HG03139 (cell line): Measurements from ENCODE around the gene ANXA4.
A peak's percentile ranks its signal among the peaks of the same experiment; 100 is the strongest.
"Not testable (repeated sequence)": the region's sequence is repeated elsewhere in the genome, so short reads cannot be mapped to it uniquely, and the experiment has no call there.

ENCODE experiments used
- ATAC-seq: cut with Tn5 transposase; IDR thresholded peaks from one replicate; pipeline ENCODE4 v1.9.1; 2021; ENCODE audit not compliant: unreplicated experiment

The ANXA4 gene

DNA sequence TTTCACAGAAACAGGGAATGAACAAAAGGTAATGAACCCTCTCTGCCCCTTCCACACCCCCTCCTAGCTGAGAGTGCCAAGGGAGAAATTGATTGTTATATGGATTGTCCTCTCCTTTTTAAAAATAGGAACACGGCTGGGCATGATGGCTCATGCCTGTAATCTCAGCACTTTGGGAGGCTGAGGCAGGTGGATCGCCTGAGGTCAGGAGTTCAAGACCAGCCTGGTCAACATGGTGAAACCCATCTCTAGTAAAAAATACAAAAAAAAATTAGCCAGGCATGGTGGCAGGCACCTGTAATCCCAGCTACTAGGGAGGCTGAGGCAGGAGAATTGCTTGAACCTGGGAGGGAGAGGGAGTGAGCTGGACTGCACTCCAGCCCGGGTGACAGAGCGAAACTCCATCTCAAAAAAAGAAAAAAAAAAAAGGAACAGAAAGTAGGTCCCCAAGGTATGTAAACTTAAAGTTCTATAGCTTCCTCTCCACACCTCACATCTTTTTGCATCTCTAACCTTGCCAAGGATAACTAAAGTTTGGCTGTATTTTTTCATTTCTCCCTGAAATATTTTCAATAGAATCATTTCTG, 60.9 kb downstream of the ANXA4 start:
- ATAC-seq: not testable (repeated sequence)

DNA sequence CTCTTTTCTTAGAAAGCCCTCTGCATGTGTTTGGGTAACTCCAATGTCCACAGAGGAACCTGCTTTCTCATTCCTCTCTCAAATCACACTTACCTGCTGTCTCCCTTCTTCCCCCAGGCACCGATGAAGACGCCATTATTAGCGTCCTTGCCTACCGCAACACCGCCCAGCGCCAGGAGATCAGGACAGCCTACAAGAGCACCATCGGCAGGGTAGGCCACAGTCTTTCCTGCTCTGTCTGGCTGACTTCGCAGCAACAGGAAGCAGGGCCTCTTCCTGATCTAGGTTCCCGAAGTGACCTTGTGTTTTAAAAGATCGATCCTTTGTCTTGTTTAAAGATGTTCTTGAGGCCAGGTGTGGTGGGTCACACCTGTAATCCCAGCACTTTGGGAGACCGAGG, 62.5 kb downstream of the ANXA4 start:
- ATAC-seq: no peak

DNA sequence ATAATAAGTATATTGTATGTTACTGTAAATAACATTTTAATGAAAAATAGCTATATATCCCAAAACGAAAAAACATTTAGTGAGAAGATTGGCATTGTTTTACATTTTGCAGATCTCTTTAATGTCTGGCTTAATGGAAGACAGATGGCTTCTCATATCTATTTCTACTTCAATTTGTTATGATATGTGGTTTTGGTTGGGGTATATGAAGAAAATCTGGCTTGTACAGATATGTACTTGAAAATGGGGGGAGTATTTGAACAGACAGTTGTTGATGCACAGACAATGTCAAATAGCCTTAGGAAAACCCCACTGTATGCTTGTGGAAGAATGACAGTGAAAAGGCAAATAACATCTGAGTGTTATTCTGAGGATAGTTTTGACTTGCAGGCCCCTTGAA, 64.0 kb downstream of the ANXA4 start:
- ATAC-seq: no peak

DNA sequence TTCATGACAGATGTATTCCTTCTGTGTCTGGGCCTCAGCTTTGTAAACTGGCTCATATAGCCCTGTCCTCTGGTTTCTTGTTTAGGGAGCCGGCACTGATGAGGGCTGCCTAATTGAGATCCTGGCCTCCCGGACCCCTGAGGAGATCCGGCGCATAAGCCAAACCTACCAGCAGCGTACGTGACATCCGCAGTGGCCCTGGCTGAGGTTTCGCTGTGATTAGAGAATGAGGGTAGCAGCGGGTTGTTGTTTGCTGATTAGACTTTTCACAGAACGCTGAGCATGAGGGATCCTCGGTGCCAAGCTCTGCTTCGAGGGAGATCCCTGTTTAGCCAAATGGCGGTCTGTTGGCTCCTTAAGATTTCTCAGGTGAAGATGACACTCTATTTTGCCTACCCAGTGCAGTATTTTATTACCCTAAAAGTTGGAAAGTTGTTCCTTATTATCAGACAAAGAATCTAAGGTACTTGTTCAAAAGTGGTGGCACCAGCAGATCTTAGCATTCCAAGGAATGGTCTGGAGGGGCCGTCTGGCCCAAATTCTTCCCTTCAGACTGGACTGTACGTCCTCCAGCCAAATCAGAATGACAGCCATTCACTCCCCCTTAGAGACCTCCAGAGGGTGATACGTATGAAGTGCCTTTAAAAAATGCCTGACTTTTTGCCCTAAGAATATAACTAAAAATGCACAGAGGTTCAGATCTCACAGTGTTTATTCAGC, 66.0 kb downstream of the ANXA4 start:
- no peak for ATAC-seq

DNA sequence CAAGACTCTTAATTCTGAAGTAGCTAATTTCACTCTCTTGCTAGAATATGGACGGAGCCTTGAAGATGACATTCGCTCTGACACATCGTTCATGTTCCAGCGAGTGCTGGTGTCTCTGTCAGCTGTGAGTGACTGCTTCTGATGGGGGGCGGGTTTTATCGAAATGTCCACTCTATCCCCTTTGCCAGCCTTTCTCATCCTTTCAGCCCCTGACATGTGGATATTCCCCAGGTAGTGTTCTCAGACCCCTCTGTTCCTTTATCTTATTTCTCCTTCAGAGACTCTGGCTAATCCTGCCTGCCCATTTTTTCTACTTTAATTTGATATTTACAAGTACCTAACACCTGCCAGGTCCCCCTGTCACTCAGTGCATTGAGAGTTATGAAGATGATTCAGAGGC, 68.6 kb downstream of the ANXA4 start:
- ATAC-seq: no peak

DNA sequence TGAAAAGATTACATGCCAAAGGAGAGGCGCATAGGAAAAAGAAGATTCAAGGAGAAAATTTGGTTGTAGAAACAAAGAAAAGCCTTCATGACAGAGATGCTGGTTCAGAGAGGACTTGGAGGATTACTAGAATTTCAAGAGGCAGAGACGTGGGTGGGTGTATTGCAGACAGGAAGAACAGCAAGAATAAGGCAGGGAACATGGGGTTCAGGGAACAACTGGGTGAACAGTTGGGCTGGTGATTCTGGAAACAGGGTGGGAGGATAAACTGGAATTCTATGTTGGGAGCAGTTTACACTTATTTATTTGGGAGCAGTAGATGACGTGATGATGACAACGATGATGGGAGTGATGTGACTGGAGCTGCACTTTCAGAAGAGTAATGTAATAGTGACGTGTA, 69.1 kb downstream of the ANXA4 start:
- ATAC-seq: no peak

DNA sequence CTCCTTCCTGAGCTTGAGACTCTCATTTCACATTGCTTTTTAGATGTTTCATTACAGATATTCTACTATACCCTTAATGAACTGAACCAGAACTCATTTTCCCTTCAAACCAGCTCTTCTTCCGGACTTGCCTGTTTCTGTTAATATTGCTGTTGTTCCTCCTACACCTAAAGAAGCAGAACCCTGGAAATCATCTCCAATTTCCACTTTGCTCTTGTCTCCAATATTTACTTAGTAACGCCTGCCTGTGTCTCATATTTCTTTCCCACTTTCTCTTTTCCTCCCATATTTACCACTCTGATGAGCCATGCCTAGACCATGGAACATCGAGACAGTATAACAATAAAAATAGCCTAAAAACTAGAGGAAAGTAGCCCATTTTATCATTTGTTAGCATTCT, 69.7 kb downstream of the ANXA4 start:
- no peak for ATAC-seq

DNA sequence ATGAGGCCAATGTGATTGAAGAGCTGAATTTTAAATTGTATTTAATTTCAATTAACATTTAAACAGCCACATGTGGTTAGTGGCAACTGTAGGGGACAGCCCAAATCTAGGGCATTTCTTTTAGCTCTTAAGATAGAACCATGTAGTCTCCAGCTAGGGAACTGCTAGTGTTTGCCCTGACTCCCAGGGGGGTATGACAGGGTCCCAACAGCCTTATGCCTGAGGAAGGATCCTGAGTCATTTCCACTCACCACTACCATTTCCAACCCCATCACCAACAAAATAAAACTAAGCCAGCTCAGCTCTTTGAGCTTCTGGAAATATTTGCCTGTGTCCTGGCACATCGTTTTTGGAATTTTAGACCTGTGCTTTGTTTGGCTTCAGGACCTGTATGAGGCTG, 73.8 kb downstream of the ANXA4 start:
- ATAC-seq: no peak

DNA sequence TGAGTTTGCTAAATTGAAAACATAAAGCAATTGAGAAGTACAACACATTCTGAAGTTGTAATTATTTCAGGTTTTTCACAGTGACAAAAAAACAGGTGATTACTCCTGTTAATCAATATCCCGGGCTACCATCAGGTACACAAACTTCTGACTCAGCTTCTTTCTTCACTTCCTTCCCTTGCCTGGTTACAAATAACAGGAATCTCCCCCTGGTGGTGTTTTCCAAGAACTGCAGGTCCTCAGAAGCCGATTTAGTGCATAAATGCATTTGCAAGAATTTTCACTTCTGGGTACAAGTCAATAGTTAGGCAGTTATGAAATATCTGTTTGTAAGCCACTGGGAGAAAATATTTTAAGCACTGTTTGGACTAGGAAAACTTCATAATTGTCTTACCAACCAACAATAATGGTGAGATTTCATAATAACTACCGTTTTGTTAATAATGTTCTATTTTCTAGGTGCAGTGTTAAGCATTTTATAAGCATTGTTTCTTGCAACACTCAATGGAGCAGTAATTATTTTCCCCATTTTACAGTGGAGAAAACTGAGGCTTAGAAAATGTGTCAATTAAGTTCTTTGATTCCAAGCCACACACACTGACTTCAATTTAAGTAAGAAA, 75.1 kb downstream of the ANXA4 start:
- peak; percentile 68 for ATAC-seq

DNA sequence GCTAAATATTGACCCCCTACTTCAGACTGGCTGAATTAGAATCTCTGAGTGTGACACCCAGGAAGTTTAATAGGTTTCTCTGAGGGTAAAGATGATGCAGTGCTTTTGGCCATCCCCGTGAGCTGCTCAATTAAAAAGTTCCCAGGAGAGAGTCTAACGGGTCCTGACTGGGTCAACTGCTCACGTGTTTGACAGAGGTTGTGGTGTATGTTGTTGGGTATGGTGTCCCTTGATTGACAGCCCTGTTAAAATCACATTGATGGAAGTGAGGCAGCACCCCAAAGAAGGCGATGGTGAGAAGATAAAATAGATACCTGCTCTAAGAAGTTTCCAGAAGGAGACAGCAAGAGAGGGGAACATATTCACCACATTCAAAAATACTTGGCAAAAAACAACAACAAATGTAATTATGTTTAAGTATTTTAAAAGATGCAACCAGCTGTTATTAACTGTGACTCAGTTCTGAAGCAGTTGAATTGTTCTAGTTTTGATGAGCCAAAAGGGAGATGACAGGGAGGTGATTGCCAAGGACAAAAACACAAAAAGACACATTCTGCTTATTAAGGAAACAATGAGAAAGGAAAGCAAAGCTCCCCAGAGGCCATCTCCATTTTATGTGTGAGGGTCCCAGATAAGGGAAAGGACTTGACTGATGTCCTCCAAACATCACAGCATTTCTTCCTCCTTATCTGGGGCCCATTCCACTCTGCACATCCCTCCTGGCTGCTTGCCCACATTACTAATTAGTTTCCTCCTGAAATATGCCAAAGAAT, 76.0 kb downstream of the ANXA4 start:
- ATAC-seq: no peak

DNA sequence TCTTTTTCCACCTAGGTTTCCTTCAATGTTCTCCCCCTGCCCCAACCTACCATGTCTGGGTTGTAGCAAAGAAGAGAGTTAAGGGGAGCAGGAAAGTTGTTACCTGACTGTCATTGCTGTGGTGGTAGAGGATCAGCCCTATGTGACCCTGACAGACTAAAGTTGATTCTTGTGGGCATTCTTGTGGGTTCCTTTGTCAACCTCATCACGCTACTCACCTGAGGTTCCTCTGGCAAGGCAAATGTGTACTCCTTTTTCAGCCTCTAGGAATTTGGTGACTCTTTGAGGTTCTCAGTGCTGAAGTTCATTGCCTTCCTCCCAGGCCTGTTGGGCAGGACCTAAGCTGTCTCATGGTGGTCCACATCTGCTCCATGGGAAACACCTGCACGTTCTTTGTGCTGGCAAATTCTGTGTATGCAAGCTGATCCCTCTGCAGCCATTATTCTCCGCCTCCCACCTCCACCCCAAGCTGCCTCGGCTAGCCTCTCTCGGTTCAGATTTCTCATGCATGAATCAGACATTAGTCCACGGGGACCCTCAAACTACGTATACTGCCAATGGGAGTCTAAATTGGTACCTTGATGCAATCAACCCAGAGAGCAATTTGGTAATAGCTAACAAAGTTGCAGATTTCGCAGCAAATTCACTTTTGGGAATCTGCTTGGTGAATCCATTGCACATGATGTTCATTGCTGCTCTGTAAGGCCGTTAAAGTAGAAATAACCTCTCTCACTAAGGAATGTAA, 86.0 kb downstream of the ANXA4 start:
- ATAC-seq: no peak

DNA sequence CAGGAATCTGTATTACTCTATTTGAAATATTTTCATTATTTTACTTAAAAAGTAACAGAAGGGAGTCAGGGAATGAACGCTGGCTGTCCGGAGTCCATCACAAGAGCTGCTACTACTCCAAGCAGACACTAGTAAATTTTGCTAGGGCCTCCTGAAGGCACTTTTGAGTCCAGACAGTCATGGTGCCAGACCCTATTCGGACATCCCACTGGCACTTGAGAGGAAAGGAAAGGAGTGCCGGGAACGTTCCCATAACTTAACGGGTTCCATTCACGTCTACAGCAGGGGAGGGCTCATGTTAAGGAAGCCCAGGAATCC, 87.0 kb downstream of the ANXA4 start:
- ATAC-seq: peak; percentile 9

DNA sequence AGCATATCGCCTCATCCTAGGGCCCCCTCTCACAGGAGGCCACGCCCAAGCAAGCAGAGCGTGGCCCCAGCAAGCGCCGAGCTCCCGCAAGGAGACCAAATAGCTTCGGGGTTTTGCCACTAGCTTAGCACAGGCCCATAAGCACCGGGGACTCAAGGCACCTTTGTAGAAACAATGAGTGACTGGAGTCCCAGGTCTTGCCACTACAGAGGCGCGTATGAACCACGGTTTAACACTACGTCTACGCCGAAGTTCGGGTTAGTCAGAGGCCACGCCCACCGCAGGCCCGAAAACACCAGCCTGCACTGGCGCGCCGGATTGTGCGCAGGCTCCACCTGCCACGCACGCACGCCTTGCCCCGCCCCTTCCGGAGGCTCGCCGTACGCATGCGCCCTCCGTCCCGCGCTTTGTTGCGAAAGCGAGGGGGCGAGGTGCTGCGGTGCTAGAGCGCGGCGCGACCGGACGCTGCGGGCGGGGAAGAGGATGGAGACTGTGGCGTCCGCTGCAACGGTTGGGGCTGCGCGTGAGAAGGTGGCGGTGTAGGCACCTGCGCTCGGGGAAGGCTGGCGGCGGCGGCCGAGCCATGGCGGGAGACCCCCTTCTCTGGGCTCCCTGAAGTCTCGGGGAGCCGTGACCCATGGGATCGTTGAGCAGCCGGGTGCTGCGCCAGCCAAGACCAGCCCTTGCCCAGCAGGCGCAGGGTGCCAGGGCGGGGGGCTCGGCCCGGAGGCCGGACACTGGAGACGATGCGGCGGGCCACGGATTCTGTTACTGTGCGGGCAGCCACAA, 87.5 kb downstream of the ANXA4 start, which contains the start of gene GMCL1:
GMCL1 (plus strand) TSS at position 405 of the 789 bp plus-strand sequence; CDS start at position 638, 233 bp downstream.
- ATAC-seq: peak; percentile 80

DNA sequence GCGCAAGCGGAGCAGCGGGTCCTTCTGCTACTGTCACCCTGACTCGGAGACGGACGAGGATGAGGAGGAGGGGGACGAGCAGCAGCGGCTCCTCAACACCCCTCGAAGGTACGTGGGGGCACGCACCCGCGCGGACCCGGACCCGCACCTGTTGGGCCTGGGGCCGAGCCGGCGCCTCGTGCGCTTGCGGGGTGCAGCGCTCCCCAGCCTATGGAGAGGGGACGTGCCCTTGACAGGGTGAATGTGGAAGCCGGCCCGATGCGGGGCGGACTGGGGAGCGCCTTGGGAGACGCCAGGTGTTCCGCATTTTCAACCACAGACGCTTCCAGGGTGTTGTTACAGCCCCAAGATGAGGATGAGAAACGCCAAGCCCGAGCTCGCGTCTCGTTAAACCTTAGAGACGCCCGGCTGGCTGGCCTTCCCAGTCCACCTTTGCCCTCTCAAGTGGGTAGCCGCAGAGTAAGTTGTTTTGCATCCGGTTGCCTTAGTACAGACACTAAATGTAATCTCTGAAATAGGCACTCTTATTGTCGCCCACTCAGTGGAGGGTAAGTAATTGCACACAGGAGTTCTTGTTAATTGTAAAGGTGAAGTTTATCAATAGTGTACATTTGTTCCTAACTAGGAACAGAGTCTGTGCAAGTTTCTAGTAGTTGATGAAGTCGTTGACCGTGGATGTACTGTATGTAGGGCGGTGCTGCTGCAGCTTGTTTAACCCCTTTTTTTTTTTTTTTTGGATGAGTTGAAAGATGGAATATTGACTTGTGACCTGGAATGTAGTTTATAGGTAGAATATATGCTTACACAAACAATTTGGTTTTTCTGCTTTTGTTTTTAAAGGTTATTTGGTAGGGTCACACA, 88.3 kb downstream of the ANXA4 start:
- ATAC-seq: peak; percentile 22

DNA sequence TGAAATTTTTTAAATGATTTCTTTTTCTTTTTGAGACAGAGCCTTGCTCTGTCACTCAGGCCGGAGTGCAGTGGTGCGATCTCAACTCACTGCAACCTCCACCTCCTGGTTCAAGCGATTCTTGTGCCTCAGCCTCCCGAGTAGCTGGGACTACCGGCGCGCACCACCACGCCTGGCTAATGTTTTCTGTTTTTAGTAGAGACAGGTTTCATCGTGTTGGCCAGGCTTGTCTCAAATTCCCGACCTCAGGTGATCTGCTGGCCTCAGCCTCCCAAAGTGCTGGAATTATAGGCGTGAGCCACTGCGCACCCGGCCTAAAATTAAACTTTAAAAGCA, 88.9 kb downstream of the ANXA4 start:
- ATAC-seq: not testable (repeated sequence)

DNA sequence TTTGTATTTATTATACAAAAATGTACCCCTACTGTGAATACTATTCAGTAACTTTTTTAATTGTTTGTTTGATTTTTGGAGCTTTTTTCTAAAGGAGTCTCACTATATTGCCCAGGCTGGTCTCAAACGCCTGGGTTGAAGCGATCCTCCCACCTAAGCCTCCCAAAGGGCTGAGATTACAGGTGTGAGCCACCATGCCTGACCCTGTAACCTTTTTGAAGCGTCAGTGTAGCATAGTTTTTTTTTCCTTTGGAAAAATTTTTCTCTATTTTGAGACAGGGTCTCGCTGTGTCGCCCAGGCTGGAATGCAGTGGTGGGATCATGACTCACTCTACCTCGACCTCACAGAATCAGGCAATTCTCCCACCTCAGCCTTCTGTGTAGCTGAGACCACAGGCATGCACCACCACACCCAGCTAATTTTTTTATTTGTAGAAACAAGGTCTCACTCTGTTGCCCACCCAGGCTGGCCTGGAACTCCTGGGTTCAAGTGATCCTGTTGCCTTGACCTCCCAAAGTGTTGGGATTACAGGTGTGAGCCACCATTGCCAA, 89.5 kb downstream of the ANXA4 start:
- ATAC-seq: no peak

DNA sequence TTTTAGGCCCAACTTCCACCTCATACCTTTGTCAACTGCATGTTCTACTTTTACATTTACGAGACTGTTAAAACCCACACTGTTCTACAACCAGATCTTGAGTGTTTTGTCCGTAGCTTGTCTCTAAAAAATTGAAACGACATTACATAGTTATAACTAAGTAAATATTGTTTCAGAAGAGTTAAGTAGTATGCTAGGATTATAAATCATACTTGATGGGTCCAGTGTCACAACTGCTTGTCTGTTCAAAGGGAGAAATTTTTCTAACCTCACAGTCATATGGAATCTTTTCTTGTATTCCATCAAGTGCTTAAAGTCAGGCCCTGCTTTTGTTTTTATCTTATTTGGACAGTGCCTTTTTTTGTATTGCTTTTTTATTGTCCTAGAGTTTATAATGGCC, 91.8 kb downstream of the ANXA4 start:
- no peak for ATAC-seq

DNA sequence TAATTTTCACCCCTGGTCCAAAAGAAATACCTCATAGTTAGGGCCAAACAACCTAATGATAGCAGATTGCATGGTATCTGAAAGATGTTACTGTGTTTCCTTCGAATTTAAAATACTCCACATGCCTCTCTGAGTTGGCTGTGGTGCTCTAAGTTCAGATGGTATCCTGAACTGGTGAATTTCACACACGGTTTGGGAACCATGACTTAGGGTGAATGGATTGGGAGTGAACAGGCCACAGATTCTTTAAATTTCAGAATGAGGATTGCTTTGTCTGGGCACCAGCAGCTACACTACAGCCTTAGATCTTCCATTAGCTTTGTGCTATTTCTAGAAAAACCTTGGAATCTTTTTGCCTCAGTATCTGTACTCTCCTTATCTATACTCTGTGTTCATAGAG, 93.7 kb downstream of the ANXA4 start:
- no peak for ATAC-seq

DNA sequence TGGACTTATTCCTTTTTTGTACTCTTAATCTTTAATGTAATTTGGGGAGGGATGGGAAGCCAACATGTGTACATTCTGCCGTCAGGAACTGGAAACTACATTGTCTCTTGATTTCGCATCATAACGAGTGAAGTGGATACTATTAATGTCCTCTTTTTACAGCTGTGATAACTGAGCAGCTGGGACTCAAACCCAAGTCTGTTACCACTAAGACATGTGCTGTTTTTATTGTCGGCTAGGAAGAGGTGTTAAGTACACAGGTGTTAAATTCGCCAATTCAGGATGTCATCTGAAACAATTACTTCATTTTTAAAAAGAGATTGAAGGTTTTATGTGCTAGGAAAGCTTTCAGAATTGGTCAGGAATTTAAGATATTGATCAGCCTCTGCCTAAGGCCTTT, 94.4 kb downstream of the ANXA4 start:
- ATAC-seq: no peak
